HG03139 (cell line): ENCODE results near the gene TMEM254.
A peak's percentile ranks its signal among the peaks of the same experiment; 100 is the strongest.
"Not testable (repeated sequence)": the region's sequence is repeated elsewhere in the genome, so short reads cannot be mapped to it uniquely, and the experiment has no call there.

Experiments
- ATAC-seq: cut with Tn5 transposase; IDR thresholded peaks from one replicate; pipeline ENCODE4 v1.9.1; 2021; ENCODE audit not compliant: unreplicated experiment

TMEM254 gene, protein sequence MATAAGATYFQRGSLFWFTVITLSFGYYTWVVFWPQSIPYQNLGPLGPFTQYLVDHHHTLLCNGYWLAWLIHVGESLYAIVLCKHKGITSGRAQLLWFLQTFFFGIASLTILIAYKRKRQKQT

DNA sequence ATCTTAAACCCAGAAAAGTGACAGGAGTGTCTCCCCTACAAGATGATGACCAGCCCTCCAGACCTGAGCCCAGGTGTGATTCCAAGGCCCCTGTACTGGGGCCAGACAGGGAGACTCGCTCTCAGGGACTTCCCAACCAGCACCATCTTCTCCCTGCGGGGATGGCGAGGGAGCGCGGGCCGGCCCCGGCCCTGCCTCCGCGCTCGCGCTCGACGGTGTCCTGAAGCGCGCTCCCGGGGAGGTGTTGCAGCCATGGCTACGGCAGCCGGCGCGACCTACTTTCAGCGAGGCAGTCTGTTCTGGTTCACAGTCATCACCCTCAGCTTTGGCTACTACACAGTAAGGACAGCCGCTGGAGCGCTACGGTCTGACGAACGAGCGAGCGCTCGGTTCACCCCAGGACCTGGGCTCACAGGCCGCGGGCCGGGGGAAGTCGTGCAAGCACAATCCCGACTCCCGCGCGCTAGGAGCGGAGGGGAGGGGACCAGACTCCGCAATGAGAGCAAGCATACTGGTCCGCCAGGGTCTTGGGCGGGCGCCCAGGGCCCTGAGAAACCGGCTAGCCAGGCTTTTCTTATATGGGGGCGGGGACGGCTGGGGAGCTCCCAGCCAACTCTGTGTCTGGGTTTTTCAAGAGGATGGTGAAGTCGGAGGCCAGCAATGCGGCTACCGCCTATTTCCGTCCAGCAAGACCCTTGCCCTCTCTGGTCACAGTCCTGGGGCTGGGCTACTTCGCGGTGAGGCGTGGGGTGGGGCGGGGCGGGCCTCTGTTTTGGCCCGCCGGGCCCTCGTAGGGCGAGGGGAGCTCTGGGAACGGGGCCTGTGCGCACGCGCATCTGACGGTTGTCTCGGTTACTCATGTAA is at the start of gene TMEM254:
Gene TMEM254, plus strand, starts transcription at position 218 of the 864 bp plus-strand sequence. Its CDS starts 35 bp downstream, at position 253.
- peak; percentile 75 for ATAC-seq

DNA sequence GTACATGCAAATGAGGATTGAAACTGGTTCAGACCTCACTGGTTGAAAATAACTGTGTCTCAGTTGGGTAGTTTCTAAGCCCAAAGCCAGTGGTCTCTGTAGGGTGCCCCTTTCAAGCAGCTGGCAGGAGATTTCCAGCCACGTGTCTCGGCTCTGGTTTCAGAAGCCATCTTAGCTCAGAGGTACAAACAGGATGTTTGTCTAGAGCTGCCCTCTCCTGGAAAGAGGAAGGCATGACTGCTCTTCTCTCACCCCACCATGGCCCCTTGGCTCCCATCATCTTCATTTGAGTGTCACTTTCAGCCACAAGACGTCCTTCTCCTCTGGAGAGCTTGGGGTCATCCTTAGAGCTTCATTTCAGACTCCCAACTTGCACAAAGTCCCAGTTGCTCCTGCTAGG is 49.3 kb upstream of the TMEM254 start:
- not testable (repeated sequence) for ATAC-seq

DNA sequence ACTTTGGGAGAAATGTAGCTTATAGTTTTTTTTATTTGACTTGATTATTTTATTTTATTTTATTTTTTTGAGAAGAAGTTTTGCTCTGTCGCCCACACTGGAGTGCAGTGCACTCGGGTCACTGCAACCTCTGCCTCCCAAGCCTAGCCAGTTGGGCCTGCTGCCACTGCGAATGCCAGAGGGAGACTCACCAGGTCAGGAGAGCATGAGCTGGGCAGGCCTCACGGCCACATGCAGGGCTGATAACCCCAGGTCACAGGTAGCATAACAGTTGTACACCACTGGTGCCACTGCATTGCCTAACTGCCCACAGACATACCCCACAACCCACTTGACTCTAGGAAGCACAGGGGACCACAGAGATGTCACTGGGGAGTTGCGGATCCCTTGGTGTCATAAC is 48.6 kb upstream of the TMEM254 start:
- not testable (repeated sequence) for ATAC-seq

DNA sequence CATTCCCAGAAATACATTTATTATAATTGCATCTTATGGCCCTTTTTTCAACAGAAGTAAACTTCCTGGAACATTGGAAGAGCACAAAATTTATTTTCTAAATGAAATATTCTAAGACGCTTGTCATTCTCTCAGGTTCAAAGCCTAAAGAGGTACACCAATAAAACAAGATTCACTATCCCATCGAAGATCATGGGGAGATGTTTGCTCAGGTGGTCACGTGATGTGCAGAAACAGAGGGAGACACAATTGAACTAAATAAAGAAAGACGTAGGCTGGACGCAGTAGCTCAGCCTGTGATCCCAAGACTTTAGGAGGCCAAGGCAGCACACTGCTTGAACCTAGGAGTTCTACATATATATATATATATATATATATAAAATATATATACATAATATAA is 46.0 kb upstream of the TMEM254 start:
- ATAC-seq: no peak

DNA sequence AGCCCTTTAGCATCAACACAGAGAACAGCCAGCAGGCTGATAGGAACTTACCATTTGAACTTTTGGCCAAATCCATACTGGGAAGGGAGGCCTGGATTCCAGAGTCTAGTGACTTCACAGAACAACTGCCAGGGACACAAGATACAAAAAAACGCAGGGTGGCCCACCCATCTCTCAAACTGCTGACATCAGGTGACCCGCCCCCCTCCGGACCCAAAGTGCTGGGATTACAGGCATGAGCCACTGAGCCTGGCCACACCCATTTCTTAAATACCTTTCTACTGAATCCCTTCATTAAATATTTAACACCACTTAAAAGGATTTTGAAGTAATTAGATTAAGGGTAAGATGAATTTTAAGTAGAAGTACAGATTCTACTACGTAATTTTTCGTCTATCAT is 43.7 kb upstream of the TMEM254 start:
- ATAC-seq: not testable (repeated sequence)

DNA sequence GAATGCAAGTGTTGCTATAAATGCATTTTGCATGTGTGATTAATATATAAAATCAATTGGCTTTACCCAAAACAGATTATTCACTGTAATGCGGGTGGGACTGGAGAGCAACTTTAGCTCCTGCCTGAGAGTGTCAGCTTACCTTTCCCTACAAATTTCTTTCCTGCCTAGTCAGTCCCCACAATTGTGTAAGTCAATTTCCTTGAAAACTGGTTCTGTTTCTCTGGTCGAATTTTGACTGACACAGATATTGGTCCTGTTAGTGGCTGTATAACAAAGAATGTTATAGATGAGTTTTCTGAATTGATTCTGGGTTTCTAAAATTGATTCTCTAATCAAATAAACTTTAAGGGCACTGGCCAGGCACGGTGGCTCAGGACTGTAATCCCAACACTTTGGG is 43.0 kb upstream of the TMEM254 start:
- not testable (repeated sequence) for ATAC-seq

DNA sequence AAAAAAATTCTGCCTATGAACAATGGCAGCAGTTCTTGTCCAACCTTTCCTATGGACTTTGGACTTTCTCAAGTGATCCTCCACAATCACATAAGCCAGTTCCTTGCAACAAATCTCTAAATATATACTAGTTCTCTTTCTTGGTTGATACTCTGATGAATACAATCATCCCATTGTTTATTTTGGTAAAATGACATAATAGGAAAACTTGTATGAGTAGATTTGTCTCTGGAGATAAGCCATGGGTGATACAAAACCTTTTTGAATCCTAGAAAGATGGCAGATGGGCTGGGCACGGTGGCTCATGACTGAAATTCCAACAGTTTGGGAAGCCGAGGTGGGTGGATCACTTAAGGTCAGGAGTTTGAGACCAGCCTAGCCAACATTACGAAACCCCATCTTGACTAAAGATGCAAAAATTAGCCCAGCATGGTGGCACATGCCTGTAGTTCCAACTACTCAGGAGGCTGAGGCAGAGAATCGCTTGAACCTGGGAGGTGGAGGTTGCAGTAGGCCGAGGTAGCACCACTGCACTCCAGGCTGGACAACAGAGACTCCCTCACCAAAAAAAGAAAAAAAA is 41.5 kb upstream of the TMEM254 start:
- ATAC-seq: not testable (repeated sequence)

DNA sequence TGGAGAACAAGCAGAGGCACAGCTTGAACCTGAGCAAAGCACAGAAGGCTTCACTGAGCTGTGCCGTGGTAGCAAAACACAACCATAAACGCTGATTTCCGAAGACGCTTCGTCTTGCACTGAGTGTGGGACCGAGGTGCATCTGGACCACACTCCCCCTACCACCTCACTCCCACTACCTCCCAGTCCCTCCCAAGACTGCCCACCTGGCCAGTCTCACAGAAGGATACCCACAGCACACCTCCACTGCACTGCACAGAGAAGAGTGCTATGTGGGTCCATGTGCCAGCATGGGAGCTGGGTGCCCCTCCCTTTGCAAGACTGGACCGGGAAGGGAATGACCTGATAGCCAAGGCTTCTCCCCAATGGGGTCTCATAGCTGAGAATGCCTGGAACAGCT is 40.2 kb upstream of the TMEM254 start:
- not testable (repeated sequence) for ATAC-seq

DNA sequence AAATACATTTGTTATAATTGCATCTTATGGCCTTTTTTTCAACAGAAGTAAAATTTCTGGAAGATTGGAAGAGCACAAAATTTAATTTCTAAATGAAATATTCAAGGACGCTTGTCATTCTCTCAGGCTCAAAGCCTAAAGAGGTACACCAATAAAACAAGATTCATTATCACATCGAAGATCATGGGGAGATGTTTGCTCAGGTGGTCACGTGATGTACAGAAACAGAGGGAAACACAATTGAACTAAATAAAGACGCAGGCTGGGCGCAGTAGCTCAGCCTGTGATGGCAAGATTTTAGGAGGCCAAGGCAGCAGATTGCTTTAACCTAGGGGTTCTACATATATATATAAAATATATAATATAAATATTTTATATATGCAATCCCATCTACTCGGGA is 37.3 kb upstream of the TMEM254 start:
- ATAC-seq: no peak

DNA sequence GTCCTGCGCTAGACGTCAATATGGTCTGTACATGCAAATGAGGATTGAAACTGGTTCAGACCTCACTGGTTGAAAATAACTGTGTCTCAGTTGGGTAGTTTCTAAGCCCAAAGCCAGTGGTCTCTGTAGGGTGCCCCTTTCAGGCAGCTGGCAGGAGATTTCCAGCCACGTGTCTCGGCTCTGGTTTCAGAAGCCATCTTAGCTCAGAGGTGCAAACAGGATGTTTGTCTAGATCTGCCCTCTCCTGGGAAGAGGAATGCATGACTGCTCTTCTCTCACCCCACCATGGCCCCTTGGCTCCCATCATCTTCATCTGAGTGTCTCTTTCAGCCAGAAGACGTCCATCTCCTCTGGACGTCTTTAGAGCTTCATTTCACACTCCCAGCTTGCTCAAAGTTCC is 33.5 kb upstream of the TMEM254 start:
- not testable (repeated sequence) for ATAC-seq

DNA sequence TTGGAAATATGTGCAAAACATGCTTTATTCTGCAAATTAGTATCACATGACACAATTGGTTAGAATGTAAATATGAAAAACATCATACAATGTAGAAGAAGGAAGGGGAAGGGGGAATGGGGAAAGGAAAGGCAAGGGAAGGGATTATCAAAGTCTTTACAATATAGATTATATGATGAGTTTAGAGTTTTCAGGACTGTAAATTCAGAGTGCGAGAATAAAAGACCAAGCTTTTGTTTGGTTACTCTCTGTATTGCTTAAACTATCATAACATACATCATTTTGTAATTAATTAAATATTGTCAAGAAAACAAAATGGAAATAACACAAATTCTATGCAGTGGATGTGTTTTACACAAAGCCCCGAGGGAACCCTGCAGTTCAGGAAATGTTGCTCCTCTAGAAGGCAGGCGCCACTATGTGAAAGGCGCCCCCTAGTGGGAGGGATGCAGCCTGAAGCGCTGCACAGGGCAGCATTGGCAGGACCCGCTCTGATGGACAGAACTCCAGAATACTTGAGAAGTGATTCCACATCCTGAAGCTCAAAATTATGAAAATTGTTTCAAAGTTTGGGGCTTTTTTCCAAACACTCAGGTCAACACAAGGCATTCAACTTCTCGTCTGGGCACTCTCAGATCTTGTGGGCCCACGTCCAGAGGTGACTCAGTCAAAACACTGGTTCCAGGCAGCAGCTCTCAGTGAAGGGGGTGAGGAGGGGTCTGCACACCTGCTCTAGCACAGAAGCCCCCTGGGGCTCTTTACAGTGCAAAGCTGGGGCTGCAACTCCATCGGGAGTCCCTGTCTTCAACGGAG is 31.6 kb upstream of the TMEM254 start:
- peak; percentile 74 for ATAC-seq

DNA sequence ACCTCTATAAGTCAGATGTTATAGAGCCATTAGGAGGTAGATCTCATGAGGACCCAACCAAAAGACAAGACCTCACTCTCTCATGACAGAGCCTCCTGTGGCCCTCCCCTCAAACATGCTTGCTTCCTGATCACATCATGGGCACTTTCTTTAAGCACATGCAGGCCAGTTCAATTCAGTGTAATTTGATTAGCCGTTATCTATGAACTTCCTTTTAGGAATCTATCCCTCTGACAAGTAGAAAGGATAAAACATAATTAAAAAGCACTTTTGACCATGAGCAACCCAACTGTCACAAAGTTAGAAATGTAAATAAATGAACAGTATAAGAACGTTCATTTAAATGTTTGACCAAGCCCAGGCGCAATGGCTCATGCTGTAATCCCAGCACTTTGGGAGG is 27.7 kb upstream of the TMEM254 start:
- no peak for ATAC-seq

DNA sequence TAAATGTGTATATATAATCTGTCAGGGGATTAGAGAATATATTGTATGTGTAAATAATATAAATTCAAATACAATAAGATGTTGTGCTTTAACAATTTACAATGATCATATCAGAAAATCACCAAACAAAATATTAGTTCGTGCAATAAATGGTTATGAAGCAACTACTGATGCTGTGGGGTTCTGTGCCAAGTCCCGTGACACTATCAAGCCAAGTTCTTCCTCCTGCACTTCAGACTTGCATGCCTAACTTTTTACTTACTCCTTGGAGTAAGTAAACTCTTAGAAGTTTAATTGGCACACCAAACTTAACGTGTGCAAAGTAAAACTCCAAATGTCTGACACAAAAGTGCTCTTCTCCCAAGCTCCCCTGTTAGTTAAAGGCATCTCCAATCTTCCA is 26.5 kb upstream of the TMEM254 start:
- ATAC-seq: no peak

DNA sequence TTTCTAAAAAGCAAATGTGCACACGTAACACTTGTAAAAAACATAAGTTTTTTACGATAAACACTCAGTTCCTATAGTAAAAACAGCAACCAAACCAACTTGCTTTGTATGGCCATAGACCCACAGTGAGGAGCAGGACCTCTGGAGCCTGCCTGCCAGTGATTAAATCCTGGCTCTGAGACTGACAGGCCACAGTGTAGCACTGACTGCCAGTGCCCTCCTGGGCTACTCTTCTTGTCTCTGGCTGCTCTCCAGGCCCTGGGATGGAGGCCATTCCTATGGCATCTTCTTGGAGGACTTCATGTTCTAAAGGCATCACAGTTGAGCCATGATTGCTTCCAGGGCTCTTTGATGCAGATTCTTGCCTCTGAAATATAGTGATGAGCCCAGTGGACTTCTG is 22.7 kb upstream of the TMEM254 start:
- no peak for ATAC-seq

DNA sequence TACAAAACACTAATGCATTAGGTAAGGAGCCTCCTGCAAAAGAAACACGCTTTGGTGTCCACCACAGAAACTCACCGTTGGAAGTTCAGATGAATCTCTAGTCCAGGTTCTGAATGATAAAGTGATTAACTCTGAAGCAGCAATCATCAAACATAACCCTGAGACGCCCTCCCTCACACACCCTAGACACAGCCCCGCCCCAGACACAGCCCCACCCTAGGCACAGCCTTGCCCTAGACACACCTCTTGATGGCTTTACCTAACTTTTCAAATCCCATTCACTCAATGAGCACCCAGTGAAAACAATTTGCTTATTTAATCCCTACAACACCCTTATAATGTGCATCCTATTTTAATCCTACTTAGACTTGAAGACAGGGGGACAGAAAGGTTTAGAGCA is 21.3 kb upstream of the TMEM254 start:
- no peak for ATAC-seq

DNA sequence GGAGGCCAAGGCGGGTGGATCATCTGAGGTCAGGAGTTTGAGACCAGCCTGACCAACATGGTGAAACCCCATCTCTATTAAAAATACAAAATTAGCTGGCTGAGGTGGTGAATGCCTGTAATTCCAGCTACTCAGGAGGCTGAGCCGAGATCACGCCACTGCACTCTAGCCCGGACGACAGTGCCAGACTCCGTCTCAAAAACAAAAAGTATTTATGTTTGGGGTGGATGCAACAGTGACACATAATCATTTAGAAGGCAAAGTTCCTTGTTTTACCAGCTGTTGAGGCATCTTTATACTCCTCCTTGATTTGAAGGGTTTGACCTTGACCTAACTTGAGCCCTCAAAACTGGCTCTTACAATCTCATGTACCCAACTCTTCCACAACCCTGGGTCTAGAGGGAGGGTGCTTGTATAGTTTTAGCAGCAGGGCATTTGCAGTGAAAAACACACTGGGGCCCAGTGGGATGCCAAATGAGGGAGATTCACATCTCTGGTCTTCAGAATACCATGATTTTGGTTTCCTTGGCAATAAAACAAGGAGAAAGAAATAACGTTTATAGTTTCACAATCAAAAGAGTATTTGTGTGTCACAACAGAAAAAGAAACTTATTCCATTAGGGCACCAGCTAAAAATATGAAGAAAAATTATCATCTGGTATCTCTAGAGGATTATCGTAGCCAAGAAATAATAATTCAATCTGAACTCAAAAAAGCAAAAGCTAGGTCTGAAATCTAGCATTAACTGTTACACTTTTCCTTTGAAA is 14.2 kb upstream of the TMEM254 start:
- ATAC-seq: no peak

DNA sequence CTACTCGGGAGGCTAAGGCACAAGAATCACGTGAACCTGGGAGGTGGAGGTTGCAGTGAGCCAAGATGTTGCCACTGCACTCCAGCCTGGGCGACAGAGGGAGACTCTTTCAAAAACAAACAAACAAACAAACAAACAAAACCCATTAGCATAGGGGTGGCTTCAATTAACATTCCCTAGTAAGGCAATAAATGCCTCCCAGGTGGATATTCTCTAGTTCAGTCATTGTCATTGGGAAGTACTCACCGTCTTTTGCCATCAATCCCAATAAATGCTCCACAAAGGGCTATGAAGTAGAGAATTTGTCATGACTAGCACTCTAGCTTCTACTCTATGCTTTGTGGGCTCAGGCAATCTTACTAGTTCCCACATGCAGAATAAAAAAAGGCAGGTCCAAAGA is 11.7 kb upstream of the TMEM254 start:
- no peak for ATAC-seq

DNA sequence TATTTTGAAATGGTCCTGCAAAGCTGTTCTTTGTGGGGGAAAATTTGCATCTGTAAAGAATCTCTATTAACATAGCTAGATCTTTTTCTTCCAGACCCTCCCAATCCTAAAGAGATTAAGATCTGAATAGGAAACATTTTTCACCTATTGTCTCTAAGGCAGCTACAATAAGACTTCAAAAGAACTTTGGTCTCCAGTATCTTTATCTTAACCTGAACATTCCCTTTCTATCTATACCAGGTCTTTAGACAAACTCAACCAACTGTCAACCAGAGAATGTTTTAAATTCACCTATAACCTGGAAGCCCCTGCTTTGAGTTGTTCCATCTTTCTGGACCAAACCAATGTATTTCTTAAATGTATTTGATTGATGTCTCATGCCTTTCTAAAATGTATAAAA is 10.6 kb upstream of the TMEM254 start:
- not testable (repeated sequence) for ATAC-seq

DNA sequence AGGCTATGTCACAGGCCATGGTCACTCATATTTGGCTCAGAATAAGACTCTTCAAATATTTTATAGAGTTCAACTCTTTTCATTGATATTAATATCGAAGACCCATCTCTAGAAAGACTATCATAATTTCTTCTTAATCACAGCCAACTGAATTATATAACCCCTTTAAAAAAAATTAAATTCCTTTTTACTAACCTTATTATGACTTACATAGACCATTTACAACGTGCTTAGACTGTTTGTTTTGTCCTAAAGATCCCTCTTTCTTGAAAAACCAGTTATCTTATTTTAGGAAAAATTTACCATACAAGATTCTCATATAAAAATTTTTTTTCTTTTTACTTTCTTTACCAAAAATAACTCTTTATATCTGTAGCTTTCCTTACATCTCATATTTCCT is 10.2 kb upstream of the TMEM254 start:
- ATAC-seq: no peak

DNA sequence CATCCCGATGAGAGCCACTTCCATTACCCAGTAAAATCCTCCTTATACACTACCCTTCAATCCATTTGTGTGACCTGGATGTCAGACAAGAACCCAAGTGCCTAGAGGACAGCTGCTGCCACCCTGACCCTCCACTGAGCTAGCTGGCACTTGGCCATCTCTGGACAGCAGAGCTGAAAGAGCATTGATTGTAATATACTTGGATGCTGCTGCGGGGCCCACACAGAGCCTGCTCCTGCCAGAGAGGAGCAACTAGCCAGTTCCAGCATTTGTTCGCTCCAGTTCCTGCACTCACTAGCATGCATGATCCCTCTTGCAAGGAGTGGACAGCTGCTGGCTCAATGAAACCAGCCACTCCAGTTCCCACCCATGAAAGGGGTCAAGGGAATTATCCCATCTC is 8.4 kb upstream of the TMEM254 start:
- ATAC-seq: no peak

DNA sequence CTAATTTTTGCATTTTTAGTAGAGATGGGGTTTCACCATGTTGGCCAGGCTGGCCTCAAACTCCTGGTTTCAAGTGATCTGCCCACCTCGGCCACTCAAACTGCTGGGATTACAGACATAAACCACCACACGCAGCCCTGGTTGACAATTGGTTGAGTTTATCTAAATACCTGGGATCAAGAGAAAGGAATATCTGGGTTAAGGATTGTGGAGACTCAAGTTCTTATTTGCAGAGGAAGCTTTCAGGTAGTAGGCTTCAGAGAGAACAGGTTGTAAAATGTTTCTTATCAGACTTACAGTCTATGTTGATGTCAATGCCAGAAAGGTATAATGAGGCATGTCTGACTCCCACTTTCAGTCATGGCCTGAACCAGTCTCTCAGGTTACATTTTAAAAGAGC is 5.9 kb upstream of the TMEM254 start:
- ATAC-seq: no peak
